ENCODE results near the gene ARL4D.
"Not testable (repeated sequence)": the region's sequence is repeated elsewhere in the genome, so short reads cannot be mapped to it uniquely, and the experiment has no call there.

Gene ARL4D

GRCh38 chr17:43381204-43381603 is 17.6 kb upstream of the ARL4D start:
- H3K4me3 ChIP-seq (ENCODE audit: low read length): no peak overlapping the region
- TF ChIP-seq ZNF274 (IDR thresholded peaks at IDR 0.05; ENCODE audit: low read depth, low read length): no peak

GRCh38 chr17:43381621-43382020 is 17.2 kb upstream of the ARL4D start:
- no peak overlapping the region for H3K4me3 ChIP-seq (ENCODE audit: low read length)
- no peak for TF ChIP-seq ZNF274 (IDR thresholded peaks at IDR 0.05; ENCODE audit: low read depth, low read length)

GRCh38 chr17:43382776-43383175 is 16.0 kb upstream of the ARL4D start:
- no peak for TF ChIP-seq ZNF274 (IDR thresholded peaks at IDR 0.05; ENCODE audit: low read depth, low read length)
- no peak overlapping the region for H3K4me3 ChIP-seq (ENCODE audit: low read length)

- H3K4me3 ChIP-seq (ENCODE audit: low read length): no peak overlapping the region
- no peak for TF ChIP-seq ZNF274 (IDR thresholded peaks at IDR 0.05; ENCODE audit: low read depth, low read length)
Observed at GRCh38 chr17:43383372-43383771, 15.4 kb upstream of the ARL4D start.

- TF ChIP-seq ZNF274 (IDR thresholded peaks at IDR 0.05; ENCODE audit: low read depth, low read length): no peak
Observed at GRCh38 chr17:43383826-43384475, 14.8 kb upstream of the ARL4D start.

GRCh38 chr17:43384476-43384862 is 14.3 kb upstream of the ARL4D start:
- no peak for TF ChIP-seq ZNF274 (IDR thresholded peaks at IDR 0.05; ENCODE audit: low read depth, low read length)
- H3K4me3 ChIP-seq (ENCODE audit: low read length): no peak overlapping the region

More at GRCh38 chr17:43383826-43384475, 14.8 kb upstream of the ARL4D start:
- no peak overlapping the region for H3K4me3 ChIP-seq (ENCODE audit: low read length)

GRCh38 chr17:43385046-43385831 is 13.6 kb upstream of the ARL4D start:
- no peak for TF ChIP-seq ZNF274 (IDR thresholded peaks at IDR 0.05; ENCODE audit: low read depth, low read length)
- no peak overlapping the region for H3K4me3 ChIP-seq (ENCODE audit: low read length)

- H3K4me3 ChIP-seq (ENCODE audit: low read length): peak overlapping the region; percentile 68
- no peak for TF ChIP-seq ZNF274 (IDR thresholded peaks at IDR 0.05; ENCODE audit: low read depth, low read length)
Observed at GRCh38 chr17:43388359-43389045, 10.3 kb upstream of the ARL4D start.

GRCh38 chr17:43389046-43389947 is 9.5 kb upstream of the ARL4D start:
- TF ChIP-seq ZNF274 (IDR thresholded peaks at IDR 0.05; ENCODE audit: low read depth, low read length): no peak
- H3K4me3 ChIP-seq (ENCODE audit: low read length): peak overlapping the region; percentile 68

- no peak for TF ChIP-seq ZNF274 (IDR thresholded peaks at IDR 0.05; ENCODE audit: low read depth, low read length)
- no peak overlapping the region for H3K4me3 ChIP-seq (ENCODE audit: low read length)
Observed at GRCh38 chr17:43392397-43392796, 6.4 kb upstream of the ARL4D start.

- no peak overlapping the region for H3K4me3 ChIP-seq (ENCODE audit: low read length)
- no peak for TF ChIP-seq ZNF274 (IDR thresholded peaks at IDR 0.05; ENCODE audit: low read depth, low read length)
Observed at GRCh38 chr17:43393944-43394482, 4.8 kb upstream of the ARL4D start.

GRCh38 chr17:43394696-43395095 is 4.1 kb upstream of the ARL4D start:
- not testable (repeated sequence) for H3K4me3 ChIP-seq (ENCODE audit: low read length)

GRCh38 chr17:43395165-43395564 is 3.6 kb upstream of the ARL4D start:
- no peak overlapping the region for H3K4me3 ChIP-seq (ENCODE audit: low read length)
- no peak for TF ChIP-seq ZNF274 (IDR thresholded peaks at IDR 0.05; ENCODE audit: low read depth, low read length)
